ENCODE data around the gene FBXO47. TPM values are rescaled to one million over a fixed set of nuclear protein-coding genes. Genes with fewer than 3 reads are reported as not detected.

The FBXO47 gene
- total RNA-seq, 1 donor from 2014 or later = not detected

DNA sequence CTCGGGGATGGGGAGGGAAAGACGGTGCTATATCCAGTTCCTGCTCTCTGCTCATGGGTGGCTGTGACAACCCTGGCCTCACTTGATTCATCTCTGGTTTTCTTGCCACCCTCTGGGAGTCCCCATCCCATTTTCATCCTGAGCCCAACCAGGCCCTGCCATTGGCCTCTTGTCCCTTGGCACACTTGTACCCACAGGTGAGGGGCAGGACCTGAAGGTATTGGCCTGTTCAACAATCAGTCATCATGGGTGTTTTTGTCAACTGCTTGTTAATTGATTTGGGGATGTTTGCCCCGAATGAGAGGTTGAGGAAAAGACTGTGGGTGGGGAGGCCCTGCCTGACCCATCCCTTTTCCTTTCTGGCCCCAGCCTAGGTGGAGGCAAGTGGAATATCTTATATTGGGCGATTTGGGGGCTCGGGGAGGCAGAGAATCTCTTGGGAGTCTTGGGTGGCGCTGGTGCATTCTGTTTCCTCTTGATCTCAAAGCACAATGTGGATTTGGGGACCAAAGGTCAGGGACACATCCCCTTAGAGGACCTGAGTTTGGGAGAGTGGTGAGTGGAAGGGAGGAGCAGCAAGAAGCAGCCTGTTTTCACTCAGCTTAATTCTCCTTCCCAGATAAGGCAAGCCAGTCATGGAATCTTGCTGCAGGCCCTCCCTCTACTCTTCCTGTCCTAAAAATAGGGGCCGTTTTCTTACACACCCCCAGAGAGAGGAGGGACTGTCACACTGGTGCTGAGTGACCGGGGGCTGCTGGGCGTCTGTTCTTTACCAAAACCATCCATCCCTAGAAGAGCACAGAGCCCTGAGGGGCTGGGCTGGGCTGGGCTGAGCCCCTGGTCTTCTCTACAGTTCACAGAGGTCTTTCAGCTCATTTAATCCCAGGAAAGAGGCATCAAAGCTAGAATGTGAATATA lies 46.6 kb downstream of the FBXO47 start:
- TF ChIP-seq, protein P1, sequence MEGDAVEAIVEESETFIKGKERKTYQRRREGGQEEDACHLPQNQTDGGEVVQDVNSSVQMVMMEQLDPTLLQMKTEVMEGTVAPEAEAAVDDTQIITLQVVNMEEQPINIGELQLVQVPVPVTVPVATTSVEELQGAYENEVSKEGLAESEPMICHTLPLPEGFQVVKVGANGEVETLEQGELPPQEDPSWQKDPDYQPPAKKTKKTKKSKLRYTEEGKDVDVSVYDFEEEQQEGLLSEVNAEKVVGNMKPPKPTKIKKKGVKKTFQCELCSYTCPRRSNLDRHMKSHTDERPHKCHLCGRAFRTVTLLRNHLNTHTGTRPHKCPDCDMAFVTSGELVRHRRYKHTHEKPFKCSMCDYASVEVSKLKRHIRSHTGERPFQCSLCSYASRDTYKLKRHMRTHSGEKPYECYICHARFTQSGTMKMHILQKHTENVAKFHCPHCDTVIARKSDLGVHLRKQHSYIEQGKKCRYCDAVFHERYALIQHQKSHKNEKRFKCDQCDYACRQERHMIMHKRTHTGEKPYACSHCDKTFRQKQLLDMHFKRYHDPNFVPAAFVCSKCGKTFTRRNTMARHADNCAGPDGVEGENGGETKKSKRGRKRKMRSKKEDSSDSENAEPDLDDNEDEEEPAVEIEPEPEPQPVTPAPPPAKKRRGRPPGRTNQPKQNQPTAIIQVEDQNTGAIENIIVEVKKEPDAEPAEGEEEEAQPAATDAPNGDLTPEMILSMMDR (IDR thresholded peaks at IDR 0.05; ENCODE audit: partially characterized antibody, unreplicated experiment) = no peak
- H3K27ac Mint-ChIP-seq (ENCODE audit: unreplicated experiment) = no peak overlapping the region
- H3K36me3 Mint-ChIP-seq (ENCODE audit: unreplicated experiment) = no peaks in the 10 kb centered on the region
- H3K4me1 Mint-ChIP-seq (ENCODE audit: low read depth, unreplicated experiment) = peaks cover 14% of the 10 kb centered on the region
- H3K4me3 Mint-ChIP-seq (ENCODE audit: unreplicated experiment) = no peak overlapping the region
- no peak for DNase-seq
- peaks cover 4% of the 10 kb centered on the region for H3K27me3 Mint-ChIP-seq (ENCODE audit: unreplicated experiment)
- peaks cover 8% of the 10 kb centered on the region for H3K9me3 Mint-ChIP-seq (ENCODE audit: unreplicated experiment)

DNA sequence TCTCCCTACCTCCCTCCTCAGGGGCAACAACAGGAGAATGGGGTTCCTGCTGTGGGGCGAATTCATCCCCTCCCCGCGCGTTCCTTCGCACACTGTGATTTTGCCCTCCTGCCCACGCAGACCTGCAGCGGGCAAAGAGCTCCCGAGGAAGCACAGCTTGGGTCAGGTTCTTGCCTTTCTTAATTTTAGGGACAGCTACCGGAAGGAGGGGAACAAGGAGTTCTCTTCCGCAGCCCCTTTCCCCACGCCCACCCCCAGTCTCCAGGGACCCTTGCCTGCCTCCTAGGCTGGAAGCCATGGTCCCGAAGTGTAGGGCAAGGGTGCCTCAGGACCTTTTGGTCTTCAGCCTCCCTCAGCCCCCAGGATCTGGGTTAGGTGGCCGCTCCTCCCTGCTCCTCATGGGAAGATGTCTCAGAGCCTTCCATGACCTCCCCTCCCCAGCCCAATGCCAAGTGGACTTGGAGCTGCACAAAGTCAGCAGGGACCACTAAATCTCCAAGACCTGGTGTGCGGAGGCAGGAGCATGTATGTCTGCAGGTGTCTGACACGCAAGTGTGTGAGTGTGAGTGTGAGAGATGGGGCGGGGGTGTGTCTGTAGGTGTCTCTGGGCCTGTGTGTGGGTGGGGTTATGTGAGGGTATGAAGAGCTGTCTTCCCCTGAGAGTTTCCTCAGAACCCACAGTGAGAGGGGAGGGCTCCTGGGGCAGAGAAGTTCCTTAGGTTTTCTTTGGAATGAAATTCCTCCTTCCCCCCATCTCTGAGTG lies 47.7 kb downstream of the FBXO47 start:
- H3K36me3 Mint-ChIP-seq (ENCODE audit: unreplicated experiment) = no peaks in the 10 kb centered on the region
- no peak for DNase-seq
- H3K27ac Mint-ChIP-seq (ENCODE audit: unreplicated experiment) = no peak overlapping the region
- H3K27me3 Mint-ChIP-seq (ENCODE audit: unreplicated experiment) = peaks cover 4% of the 10 kb centered on the region
- no peak overlapping the region for H3K4me3 Mint-ChIP-seq (ENCODE audit: unreplicated experiment)
- peaks cover 8% of the 10 kb centered on the region for H3K9me3 Mint-ChIP-seq (ENCODE audit: unreplicated experiment)
- TF ChIP-seq, protein P1 (IDR thresholded peaks at IDR 0.05; ENCODE audit: partially characterized antibody, unreplicated experiment) = no peak
- peaks cover 6% of the 10 kb centered on the region for H3K4me1 Mint-ChIP-seq (ENCODE audit: low read depth, unreplicated experiment)

DNA sequence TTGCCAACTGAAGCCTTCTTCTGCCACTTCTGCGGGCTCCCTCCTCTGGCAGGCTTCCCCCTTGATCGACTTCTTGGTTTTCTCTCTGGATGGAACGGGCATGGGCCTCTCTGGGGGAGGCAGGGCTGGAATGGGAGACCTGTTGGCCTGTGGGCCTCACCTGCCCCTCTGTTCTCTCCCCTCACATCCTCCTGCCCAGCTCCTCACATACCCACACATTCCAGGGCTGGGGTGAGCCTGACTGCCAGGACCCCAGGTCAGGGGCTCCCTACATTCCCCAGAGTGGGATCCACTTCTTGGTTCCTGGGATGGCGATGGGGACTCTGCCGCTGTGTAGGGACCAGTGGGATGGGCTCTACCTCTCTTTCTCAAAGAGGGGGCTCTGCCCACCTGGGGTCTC lies 48.3 kb downstream of the FBXO47 start:
- no peaks in the 10 kb centered on the region for H3K36me3 Mint-ChIP-seq (ENCODE audit: unreplicated experiment)
- peaks cover 6% of the 10 kb centered on the region for H3K4me1 Mint-ChIP-seq (ENCODE audit: low read depth, unreplicated experiment)
- H3K9me3 Mint-ChIP-seq (ENCODE audit: unreplicated experiment) = peaks cover 8% of the 10 kb centered on the region
- no peak for DNase-seq
- H3K4me3 Mint-ChIP-seq (ENCODE audit: unreplicated experiment) = no peak overlapping the region
- H3K27me3 Mint-ChIP-seq (ENCODE audit: unreplicated experiment) = peaks cover 4% of the 10 kb centered on the region
- TF ChIP-seq, protein P1 (IDR thresholded peaks at IDR 0.05; ENCODE audit: partially characterized antibody, unreplicated experiment) = no peak
- H3K27ac Mint-ChIP-seq (ENCODE audit: unreplicated experiment) = no peak overlapping the region

DNA sequence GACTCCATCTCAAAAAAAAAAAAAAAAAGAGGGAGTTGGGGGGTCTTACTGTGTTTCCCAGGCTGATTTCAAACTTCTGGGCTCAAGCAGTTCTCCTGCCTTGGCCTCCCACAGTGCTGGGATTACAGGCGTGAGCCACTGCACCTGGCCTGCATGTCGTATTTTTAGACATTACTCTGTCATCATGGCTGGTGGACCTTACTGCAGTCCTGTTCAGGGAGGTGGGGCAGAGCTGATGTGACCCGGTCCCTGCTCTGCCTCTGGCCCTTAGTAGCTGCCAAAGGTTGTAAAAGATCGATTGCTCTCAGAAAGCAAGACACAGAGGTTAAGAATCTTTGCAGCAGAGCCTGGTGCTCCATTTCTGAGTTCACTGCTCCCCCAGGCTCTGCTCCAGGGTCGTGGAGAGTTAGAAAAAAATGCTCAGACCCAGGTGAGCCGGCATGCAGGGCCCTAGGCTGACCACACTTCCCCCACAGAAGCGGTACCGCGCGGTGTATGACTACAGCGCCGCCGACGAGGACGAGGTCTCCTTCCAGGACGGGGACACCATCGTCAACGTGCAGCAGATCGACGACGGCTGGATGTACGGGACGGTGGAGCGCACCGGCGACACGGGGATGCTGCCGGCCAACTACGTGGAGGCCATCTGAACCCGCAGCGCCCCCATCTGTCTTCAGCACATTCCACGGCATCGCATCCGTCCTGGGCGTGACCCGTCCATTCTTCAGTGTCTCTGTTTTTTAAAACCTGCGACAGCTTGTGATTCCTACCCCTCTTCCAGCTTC lies 48.9 kb downstream of the FBXO47 start:
- H3K9me3 Mint-ChIP-seq (ENCODE audit: unreplicated experiment) = peaks cover 8% of the 10 kb centered on the region
- H3K36me3 Mint-ChIP-seq (ENCODE audit: unreplicated experiment) = no peaks in the 10 kb centered on the region
- H3K27ac Mint-ChIP-seq (ENCODE audit: unreplicated experiment) = no peak overlapping the region

More for the DNA sequence above, 48.9 kb downstream of the FBXO47 start:
- Mint-ChIP-seq H3K27me3 (ENCODE audit: unreplicated experiment) (peaks cover 4% of the 10 kb centered on the region), H3K4me1 (ENCODE audit: low read depth, unreplicated experiment) (peaks cover 6% of the 10 kb centered on the region), H3K4me3 (ENCODE audit: unreplicated experiment) (no peak overlapping the region)
- TF ChIP-seq, protein P1 (IDR thresholded peaks at IDR 0.05; ENCODE audit: partially characterized antibody, unreplicated experiment) = no peak
- no peak for DNase-seq
